ENCODE measurements around the gene RASGRP1. TPM values are rescaled to one million over a fixed set of nuclear protein-coding genes. Genes with fewer than 3 reads are reported as not detected.

RASGRP1 gene
- total RNA-seq, 1 experiment from 2014 or later, result 0.51 TPM

DNA sequence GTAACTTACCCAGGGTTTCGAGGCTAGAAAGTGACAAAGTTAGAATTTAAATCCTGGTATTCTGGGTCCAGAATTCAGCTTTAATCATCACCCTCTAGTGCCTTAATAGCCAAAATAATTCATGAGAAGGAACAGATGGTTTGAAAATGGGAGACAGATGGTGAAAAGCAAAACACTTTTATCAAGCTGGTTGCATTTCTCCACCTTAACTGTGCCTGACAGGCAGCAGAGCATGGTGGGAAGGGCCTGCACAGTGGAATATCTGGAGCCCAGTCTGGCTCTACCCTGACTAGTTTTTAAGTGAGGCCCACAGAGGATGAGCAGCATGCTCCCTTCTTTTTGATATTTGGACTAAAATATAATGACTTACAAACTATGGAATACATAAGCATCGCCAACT, 35.6 kb upstream of the RASGRP1 start:
- no TSS peak for BruUV-seq (replicated peaks)
- Histone ChIP-seq H3K9me3 (ENCODE audit: control insufficient read depth, insufficient read depth, low read depth, low read length) (no peaks in the 10 kb centered on the region), H3K4me1 (ENCODE audit: control insufficient read depth, insufficient read depth, low read length) (no peaks in the 10 kb centered on the region), H3K4me3 (ENCODE audit: low read depth in 2 of 2, low read length in 2 of 2) (no peak overlapping the region), H3K36me3 (ENCODE audit: control insufficient read depth, insufficient read depth, low read length) (no peaks in the 10 kb centered on the region), H3K27ac (ENCODE audit: low read length) (no peak overlapping the region), H3K27me3 (ENCODE audit: control insufficient read depth, insufficient read depth, low read length) (peaks cover 7% of the 10 kb centered on the region; the same call in 1 of the 2 replicates)
- CTCF ChIA-PET, result no interaction called here
- POLR2A ChIA-PET, result interaction anchor here (0.6 kb wide), 1 partner anchor 200 kb away, joined by 3 read pairs; no protein-coding TSS in a partner anchor
- DNase-seq (ENCODE audit: low read depth, low spot score) (no peak), ATAC-seq (no peak)
- in situ Hi-C loops (cut with HindIII; ENCODE audit: low pct_unique_long_range_greater_than_20kb, low sequenced_read_pairs), result no loop called here
- TF ChIP-seq, protein P1, sequence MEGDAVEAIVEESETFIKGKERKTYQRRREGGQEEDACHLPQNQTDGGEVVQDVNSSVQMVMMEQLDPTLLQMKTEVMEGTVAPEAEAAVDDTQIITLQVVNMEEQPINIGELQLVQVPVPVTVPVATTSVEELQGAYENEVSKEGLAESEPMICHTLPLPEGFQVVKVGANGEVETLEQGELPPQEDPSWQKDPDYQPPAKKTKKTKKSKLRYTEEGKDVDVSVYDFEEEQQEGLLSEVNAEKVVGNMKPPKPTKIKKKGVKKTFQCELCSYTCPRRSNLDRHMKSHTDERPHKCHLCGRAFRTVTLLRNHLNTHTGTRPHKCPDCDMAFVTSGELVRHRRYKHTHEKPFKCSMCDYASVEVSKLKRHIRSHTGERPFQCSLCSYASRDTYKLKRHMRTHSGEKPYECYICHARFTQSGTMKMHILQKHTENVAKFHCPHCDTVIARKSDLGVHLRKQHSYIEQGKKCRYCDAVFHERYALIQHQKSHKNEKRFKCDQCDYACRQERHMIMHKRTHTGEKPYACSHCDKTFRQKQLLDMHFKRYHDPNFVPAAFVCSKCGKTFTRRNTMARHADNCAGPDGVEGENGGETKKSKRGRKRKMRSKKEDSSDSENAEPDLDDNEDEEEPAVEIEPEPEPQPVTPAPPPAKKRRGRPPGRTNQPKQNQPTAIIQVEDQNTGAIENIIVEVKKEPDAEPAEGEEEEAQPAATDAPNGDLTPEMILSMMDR (IDR thresholded peaks at IDR 0.05), result no peak
- TF ChIP-seq, protein P2, sequence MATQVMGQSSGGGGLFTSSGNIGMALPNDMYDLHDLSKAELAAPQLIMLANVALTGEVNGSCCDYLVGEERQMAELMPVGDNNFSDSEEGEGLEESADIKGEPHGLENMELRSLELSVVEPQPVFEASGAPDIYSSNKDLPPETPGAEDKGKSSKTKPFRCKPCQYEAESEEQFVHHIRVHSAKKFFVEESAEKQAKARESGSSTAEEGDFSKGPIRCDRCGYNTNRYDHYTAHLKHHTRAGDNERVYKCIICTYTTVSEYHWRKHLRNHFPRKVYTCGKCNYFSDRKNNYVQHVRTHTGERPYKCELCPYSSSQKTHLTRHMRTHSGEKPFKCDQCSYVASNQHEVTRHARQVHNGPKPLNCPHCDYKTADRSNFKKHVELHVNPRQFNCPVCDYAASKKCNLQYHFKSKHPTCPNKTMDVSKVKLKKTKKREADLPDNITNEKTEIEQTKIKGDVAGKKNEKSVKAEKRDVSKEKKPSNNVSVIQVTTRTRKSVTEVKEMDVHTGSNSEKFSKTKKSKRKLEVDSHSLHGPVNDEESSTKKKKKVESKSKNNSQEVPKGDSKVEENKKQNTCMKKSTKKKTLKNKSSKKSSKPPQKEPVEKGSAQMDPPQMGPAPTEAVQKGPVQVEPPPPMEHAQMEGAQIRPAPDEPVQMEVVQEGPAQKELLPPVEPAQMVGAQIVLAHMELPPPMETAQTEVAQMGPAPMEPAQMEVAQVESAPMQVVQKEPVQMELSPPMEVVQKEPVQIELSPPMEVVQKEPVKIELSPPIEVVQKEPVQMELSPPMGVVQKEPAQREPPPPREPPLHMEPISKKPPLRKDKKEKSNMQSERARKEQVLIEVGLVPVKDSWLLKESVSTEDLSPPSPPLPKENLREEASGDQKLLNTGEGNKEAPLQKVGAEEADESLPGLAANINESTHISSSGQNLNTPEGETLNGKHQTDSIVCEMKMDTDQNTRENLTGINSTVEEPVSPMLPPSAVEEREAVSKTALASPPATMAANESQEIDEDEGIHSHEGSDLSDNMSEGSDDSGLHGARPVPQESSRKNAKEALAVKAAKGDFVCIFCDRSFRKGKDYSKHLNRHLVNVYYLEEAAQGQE (IDR thresholded peaks at IDR 0.05; ENCODE audit: insufficient read depth in 1 of 2, low read depth in 2 of 2, low read length in 1 of 2), result no peak
- TF ChIP-seq SIN3A (IDR thresholded peaks at IDR 0.05; ENCODE audit: borderline replicate concordance, insufficient read depth, low read depth, low read length) (no peak), POLR2AphosphoS5 (IDR thresholded peaks at IDR 0.05; ENCODE audit: low read depth, low read length) (no peak), TCF7L2 (IDR thresholded peaks at IDR 0.05; ENCODE audit: low read depth, low read length) (no peak)
- intact Hi-C loops (cut with micrococcal nuclease; ENCODE audit: unreplicated experiment), result no loop called here

DNA sequence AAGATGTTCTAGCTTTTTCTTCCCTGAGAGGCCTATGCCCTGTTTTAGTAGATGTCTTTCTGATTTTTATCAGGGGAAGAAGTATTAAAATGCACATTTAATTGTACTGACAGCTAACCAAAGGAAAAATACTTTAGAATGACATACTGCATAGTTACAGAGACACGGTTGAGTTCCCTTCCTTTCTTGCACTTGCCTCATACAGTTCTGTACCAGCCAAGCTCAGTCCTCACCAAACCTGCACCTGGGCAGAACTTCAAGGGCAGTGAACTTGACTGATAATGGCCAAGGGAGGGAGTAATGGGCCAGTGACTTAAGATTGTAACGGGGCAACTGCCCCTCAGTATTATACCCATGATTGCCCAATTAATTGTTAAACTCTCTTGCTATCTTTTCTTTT, 34.1 kb upstream of the RASGRP1 start:
- CTCF ChIA-PET, result no interaction called here
- H3K9me3 ChIP-seq (ENCODE audit: control insufficient read depth, insufficient read depth, low read depth, low read length), result no peaks in the 10 kb centered on the region
- H3K4me3 ChIP-seq (ENCODE audit: low read depth in 2 of 2, low read length in 2 of 2), result no peak overlapping the region
- ATAC-seq (no peak), DNase-seq (ENCODE audit: low read depth, low spot score) (no peak)
- no peaks in the 10 kb centered on the region for H3K4me1 ChIP-seq (ENCODE audit: control insufficient read depth, insufficient read depth, low read length)
- no peak overlapping the region for H3K27ac ChIP-seq (ENCODE audit: low read length)
- H3K36me3 ChIP-seq (ENCODE audit: control insufficient read depth, insufficient read depth, low read length), result no peaks in the 10 kb centered on the region
- BruUV-seq (replicated peaks), result no TSS peak
- H3K27me3 ChIP-seq (ENCODE audit: control insufficient read depth, insufficient read depth, low read length), result peaks cover 4% of the 10 kb centered on the region; the same call in 1 of the 2 replicates
- POLR2A ChIA-PET, result no interaction called here
- TF ChIP-seq TCF7L2 (IDR thresholded peaks at IDR 0.05; ENCODE audit: low read depth, low read length) (no peak), POLR2AphosphoS5 (IDR thresholded peaks at IDR 0.05; ENCODE audit: low read depth, low read length) (no peak), SIN3A (IDR thresholded peaks at IDR 0.05; ENCODE audit: borderline replicate concordance, insufficient read depth, low read depth, low read length) (no peak)
- TF ChIP-seq, protein P2 (IDR thresholded peaks at IDR 0.05; ENCODE audit: insufficient read depth in 1 of 2, low read depth in 2 of 2, low read length in 1 of 2), result no peak
- TF ChIP-seq, protein P1 (IDR thresholded peaks at IDR 0.05), result no peak
- in situ Hi-C loops (cut with HindIII; ENCODE audit: low pct_unique_long_range_greater_than_20kb, low sequenced_read_pairs) (no loop called here), intact Hi-C loops (cut with micrococcal nuclease; ENCODE audit: unreplicated experiment) (no loop called here)
